Medulla oblongata (tissue), 1 donor: ENCODE results near the gene CHCHD6.

ENCODE experiments used
- DNase-seq: peaks from one replicate; pipeline ENCODE4 v3.0.0-alpha.2; 2015; ENCODE audit errors: extremely low spot score

Gene CHCHD6

DNA sequence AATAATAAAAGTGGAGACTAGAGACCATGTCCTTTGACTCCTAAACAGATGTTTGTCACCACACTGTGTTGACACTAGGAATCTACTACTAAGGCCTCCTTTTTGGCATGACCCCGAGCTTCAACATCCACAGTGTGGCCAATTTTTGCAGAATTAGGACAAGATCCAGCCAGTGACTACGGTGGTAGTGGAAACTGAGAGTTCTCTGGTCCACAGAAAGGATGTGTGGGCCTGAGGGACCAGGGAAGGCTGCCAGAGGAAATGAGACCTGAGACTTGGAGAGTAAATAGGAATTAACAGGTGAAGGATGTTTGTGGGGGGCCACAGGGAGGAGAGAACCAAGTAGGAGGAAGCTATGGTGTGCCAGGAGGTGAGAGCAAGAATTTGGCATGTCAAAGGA, 122.7 kb downstream of the CHCHD6 start:
- no peak for DNase-seq

- DNase-seq: no peak
Observed at GRCh38 chr3:126827121-126827520, 123.1 kb downstream of the CHCHD6 start.

DNA sequence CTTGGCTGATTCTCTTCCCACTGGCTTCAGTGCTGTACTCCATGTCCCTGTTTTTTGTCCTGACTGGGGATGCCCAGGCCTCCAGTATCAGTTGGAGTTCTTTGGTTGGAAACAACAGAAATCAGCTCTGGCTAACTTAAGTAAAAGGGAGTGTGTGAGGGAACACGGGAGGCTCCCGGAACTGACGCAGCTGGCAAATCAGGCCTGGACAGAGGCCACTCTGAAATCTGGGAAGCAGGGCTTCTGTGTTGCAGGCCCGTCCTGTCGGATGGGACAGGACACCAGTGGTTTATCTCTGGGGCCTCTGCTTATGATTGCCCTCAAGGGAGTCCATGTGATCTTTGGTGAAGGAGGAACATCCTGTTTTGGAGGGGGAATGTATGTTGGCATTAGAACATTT, 124.3 kb downstream of the CHCHD6 start:
- DNase-seq: no peak

DNA sequence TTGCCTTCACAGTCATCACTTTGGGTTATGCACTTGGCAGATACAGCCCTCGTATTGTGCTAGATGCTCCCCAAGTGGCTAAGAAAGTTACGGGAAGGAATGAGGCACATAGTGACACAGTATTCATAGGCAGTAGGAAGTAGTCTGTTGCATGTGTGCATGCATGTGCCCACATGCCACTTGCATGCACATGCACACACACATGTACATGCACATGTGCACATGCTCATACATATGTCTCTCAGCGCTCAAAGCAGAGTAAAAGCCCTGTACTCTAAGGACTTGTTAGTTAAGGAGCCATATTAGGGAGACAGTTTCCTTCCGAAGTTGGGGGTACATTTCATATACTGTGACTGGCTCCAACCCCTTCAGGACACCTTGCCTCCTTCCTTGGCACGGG, 128.9 kb downstream of the CHCHD6 start:
- DNase-seq: no peak

- DNase-seq: no peak
Observed at GRCh38 chr3:126834596-126835471, 130.8 kb downstream of the CHCHD6 start.

DNA sequence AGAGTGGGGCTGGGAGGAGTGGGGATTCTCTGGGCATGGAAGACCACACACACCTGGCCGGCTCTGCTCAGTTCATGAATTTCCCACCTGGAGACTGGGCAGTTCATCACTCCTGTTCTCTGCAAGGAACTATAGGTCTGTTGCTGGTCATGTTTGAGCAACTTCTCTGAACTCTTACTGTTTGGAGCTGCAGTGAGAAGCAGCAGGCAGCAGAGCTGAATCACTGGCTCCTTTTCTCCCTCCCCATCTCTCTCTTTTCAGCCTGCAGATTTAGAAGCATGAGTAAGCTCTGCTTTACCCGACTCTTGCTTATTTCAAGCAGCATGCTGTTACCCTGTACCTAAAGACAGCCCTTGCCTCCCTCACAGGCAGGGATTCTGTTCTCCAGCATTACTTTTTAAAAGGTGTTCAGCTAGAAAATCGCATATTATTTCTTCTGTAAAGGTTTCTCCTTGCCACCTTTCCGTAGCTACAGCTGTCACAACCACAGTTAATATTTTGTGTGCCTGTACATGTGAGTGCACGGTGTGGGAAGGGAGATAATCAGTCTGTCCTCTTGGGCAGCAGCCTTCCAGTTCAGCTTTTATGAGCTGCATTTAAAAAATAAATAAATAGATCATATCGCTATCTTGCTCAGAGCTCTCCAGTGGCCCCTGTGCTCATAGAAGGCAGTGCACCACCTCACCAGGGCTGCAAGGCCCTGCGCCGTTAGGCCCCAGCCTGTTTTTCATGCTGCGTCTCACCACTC, 131.6 kb downstream of the CHCHD6 start:
- DNase-seq: no peak

DNA sequence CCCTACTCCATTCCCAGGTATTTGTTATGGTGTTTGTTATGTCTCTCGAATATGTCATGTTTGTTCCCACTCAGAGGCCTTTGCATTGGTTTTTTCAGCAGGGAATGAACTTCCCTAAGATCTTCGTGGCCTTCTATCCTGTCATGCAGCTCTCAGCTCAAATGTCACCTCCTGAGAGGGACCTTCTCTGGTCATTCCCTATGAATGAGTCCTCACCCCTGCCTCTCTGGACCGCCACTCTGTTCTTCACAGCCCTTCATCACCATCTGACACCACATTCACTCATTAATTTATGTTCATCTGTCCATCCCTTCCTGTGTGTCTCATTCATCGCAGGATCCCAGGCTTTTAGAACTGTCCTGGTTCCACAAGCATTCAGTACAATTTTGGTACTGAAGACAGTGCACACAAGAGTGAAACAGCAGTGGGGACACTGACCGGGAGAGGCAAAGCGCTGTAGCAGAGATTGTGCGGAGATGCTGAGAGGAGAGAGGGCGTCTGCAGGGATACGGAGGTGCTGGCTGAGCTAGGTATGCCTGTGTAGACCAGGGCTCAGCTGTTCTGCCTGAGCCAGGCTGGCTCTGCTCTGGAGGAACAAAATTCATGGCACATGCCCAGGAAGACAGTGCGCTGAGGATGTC, 132.3 kb downstream of the CHCHD6 start:
- no peak for DNase-seq

GRCh38 chr3:126837773-126838172, 133.7 kb downstream of the CHCHD6 start:
- no peak for DNase-seq

DNA sequence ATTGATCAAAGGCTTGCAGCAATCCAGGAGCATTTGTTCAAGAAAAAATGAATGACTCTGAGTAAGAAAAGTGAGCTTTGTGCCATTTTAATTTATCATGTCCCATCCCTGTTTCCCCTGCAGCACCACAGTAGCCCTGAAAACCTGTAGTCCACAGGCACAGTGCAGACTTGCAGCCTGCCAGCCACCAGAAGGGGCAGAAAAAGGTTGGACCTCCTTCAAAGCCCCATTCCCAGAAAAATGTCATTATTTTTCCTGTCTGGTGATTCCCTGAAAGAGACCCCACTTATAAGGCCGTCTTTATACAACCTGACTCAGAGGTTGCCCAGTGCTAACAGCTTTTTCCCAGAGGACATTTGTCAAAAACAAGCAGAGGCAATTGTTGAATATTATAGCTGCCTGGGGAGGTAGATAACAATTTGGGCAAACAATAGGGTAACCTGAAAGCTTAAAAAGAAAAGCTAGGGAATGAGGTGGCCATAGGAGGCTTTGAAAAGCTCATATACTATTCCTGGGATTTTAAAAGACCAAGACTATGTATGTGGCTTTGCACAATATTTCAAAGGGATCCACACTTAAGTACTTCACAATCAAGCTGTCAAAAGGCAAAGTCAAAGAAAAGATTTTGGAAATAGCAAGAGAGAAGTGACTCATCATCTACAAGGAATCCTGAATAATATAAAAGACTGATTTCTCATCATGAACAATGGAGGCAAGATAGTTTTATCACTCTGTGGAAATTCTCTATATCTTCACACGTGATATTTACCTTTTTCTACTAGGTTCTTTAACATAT, 142.1 kb downstream of the CHCHD6 start:
- DNase-seq: no peak

DNA sequence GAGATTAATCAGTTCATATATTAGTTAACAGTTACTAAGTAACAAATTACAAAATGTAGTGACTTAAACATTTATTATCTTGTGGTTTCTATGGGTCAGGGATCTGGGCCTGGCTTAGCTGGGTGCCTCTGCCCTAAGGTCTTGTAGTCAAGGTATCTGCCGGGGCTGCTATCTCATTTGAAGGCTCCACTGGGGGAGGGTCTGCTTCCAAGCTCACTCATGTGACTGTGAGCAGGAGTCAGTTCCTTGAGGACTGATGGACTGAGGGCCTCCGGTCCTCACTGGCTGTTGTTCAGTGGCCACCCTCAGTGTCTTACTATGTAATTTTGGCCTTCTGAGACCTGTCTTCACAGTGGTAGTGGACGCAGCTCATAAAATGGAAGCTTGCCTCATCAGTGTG, 143.0 kb downstream of the CHCHD6 start:
- DNase-seq: no peak

GRCh38 chr3:126848991-126849390, 145.0 kb downstream of the CHCHD6 start:
- DNase-seq: no peak

DNA sequence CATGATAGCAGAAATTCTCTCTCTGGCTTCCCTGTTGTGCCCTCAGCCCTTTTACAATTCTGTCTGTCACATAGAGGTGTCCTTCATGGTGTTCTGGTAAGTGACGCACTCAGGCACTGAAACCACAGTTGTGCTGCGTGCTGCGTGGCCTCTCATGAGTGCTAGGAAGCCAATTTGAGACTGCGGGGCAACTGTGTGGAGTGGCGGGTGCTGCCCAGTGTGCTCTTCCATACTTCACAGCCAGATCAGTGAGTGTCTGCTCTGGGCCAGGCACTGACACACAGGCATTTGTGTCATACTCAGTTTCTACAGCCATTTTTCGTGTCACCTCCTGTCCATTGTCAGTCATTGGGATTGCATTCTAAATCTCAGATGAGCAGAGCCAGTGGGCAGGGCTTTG, 145.7 kb downstream of the CHCHD6 start:
- DNase-seq: no peak

DNA sequence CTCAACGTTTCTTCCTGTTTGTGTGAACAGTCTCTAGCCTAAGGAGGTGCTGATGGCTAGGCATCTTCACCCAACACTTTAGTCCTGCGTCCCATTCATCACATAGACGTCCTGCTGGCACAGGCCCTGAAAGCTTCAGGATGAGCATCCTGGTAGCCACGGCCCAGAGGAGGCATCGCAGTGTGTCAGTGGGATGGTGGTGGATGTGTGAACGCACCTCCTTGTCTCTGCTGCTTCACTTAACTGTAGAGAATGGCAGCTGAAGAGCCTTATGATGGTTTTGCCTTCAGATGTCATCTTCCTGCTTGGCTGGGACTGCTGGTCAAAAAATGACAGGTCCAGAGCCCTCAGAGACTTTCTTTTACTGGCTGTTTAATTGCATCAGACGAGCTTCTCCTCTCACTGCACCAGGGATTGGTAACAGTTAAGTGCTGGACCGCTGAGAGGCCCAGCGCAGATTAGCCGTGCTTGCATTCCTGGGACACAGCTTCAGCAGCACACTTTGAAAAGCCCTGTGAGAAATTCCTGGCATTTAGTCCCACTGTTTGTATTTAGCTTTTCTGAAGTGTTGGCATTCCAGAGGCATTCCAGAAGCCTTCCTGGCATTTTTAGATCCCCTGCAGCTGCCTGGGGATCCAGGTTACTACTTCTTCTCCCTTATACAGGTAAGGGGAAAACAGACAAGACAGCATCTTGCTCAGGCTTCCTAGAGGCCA, 146.5 kb downstream of the CHCHD6 start:
- no peak for DNase-seq

GRCh38 chr3:126851382-126851781, 147.3 kb downstream of the CHCHD6 start:
- no peak for DNase-seq

- no peak for DNase-seq
Observed at GRCh38 chr3:126851934-126852333, 147.9 kb downstream of the CHCHD6 start.

DNA sequence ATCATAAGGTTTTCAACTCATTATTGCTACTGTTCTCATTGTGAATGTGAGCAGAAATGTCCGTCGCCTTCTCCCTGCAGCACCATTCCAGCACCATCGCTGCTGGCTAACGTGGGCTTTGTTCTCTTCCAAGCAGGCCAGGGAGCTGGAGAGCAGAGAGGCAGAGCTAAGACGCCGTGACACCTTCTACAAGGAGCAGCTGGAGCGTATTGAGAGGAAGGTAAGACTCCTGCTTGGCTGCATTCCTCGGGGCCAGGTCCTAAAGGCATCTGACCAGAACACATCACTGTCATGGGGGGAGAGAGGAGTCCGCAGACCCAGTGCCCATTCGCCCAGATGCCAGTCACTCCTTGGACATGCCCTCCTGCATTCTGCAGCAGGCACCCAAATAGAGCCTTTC, 148.5 kb downstream of the CHCHD6 start:
- DNase-seq: no peak

DNA sequence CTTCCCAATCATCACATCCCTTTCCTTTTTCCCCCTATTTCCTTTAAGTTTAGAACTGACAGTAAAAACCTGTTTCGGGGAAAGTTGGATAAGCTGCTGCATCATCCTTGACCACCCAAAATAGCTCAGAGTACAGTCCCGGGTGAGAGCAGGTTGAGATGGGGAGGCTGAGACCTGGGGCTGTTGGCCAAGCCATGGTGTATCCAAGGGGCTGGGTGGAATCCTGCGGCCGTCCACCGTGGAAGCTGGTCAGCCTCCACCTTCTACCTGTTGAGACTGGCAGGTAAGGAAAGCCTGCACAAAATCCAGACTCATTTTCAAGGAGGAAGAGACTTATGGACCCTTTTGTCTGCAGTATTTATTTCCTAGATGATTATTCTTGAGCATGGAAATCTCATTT, 150.6 kb downstream of the CHCHD6 start:
- no peak for DNase-seq

DNA sequence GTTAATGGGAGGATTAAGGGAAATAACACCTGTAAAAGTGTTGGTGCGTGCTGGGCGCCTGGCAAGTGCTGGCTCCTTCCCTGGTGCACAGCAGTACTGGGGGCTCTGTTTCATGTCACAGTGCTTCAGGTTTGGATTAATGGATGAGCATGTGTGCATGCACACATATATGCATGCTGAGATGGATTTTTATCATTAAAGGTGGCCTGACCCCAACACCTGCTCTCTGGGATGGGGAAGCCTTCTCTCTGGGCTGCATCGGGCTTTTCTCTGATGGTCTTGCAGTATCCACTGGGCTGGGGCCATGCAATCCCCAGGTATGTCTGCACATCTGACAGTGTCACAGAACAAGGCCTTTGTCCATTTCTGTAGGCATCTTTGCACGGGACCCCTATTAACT, 151.3 kb downstream of the CHCHD6 start:
- DNase-seq: no peak

DNA sequence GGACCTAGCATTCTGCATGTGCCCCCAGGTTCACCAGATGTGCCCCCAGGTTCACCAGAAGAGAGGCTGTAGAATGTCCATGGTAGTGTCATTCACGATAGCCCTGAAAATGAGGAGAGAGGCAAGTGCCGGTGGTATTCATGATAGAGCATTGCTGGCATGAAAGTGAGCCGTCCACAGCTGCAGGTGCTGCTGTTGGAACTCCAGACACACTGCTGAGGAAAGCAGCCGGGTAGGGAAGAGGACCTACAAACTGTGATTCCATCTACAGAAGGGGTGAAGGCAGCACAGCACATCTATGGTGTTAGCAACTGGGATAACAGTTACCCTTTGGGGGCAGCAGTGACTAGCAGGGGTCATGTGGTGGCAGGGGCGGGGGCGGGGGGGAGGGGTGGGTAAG, 153.9 kb downstream of the CHCHD6 start:
- DNase-seq: no peak

GRCh38 chr3:126858401-126858800, 154.4 kb downstream of the CHCHD6 start:
- DNase-seq: no peak

DNA sequence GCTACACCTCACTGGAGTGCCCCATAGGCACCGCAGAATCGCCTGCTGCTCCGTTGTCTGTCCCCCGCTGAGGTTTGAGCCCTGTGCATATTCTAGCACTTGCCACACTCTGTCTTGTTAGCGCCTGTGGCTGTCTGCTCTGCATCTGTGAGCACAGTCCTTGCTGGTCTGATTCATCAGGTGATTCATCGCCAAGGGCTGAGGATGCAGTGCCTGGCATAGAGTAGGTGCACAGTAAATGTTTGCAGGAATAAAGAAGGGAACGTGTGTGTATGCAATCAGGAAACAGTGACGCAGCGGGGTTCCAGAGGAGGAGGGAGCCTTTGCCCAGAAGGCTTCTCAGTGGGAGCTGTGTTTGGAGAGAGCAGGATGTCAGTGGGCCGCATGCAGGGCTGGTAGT, 154.8 kb downstream of the CHCHD6 start:
- DNase-seq: no peak
